K562 (cell line): ENCODE data around the gene WDR72. TPM values are rescaled to one million over a fixed set of nuclear protein-coding genes. Genes with fewer than 3 reads are reported as not detected.

Source experiments
- E2F1 ChIP-seq: sonication (generic); formaldehyde crosslinking; IDR thresholded peaks from 2 replicates; pipeline ENCODE4 v1.8.1; 2023; ENCODE audit warnings: mild to moderate bottlenecking, missing genetic modification reagents, moderate library complexity
- NR0B1 ChIP-seq: fragments of 450-650 bp; IDR thresholded peaks from one replicate; pipeline ENCODE4 v1.6.1; 2018; ENCODE audit warnings: mild to moderate bottlenecking, moderate library complexity; ENCODE audit not compliant: partially characterized antibody
- PATZ1 ChIP-seq: fragments of 250-450 bp; sonication (Bioruptor Pico); IDR thresholded peaks from 2 replicates; pipeline ENCODE4 v1.5.0; 2020; ENCODE audit warnings: mild to moderate bottlenecking, borderline replicate concordance
- RNF2 ChIP-seq: sonication (generic); IDR thresholded peaks from 2 replicates; pipeline ENCODE4 v1.6.1; 2016
- SRSF7 ChIP-seq: fragments of 200-400 bp; formaldehyde crosslinking; optimal IDR thresholded peaks from 2 replicates; pipeline ENCODE3; 2017; ENCODE audit warnings: mild to moderate bottlenecking, low read depth, low read length
- STAT5B ChIP-seq: fragments of 250-450 bp; sonication (Bioruptor Pico); IDR thresholded peaks from 2 replicates; pipeline ENCODE4 v1.8.0; 2021; ENCODE audit warnings: mild to moderate bottlenecking, inconsistent platforms
- ZNF639 ChIP-seq, 2 experiments: fragments of 200-800 bp in 1 of 2; sonication (Bioruptor generic) in 1 of 2; sonication (generic) in 1 of 2; formaldehyde crosslinking in 1 of 2; IDR thresholded peaks in 1 of 2; conservative IDR thresholded peaks in 1 of 2; 2 replicates each; pipeline versions ENCODE4 v1.5.0 to v1.6.1; 2016 to 2020; ENCODE audit warnings: missing compliant biosample characterization in 1 of 2, missing genetic modification characterization in 1 of 2, missing genetic modification reagents in 1 of 2
- polyA plus RNA-seq, 8 experiments: library from polyadenylated mRNA; depleted of rRNA in 4 of 8; stranded (reverse) in 5 of 8; unstranded in 3 of 8; fragments of >200 nt; fragmentation: Nextera tagmentation in 2 of 8; fragmentation: Illumina TruSeq in 1 of 8; extraction: Ambion mirVana in 2 of 8; extraction: Trizol in 1 of 8; gene quantifications; 2 replicates each; pipeline versions ENCODE4 v1.2.1 to v1.2.3, GENCODE V29; 2011 to 2014; ENCODE audit warnings: inconsistent platforms in 1 of 8, missing spikeins in 1 of 8
- total RNA-seq, 7 experiments: library from RNA; depleted of rRNA in 6 of 7; stranded (reverse); fragments of >200 nt in 6 of 7; fragmentation: Illumina TruSeq in 2 of 7; extraction: Trizol in 2 of 7; gene quantifications; 2 replicates each; pipeline versions ENCODE4 v1.2.1 to v1.2.3, GENCODE V29; 2011 to 2021; ENCODE audit warnings: low replicate concordance in 1 of 7

WDR72 gene
- total and polyA plus RNA-seq, 9 of the 15 experiments (the other 6 are each of a cell fraction or from before 2014, with no cell fraction given): 0.01 TPM; not detected in 8

DNA sequence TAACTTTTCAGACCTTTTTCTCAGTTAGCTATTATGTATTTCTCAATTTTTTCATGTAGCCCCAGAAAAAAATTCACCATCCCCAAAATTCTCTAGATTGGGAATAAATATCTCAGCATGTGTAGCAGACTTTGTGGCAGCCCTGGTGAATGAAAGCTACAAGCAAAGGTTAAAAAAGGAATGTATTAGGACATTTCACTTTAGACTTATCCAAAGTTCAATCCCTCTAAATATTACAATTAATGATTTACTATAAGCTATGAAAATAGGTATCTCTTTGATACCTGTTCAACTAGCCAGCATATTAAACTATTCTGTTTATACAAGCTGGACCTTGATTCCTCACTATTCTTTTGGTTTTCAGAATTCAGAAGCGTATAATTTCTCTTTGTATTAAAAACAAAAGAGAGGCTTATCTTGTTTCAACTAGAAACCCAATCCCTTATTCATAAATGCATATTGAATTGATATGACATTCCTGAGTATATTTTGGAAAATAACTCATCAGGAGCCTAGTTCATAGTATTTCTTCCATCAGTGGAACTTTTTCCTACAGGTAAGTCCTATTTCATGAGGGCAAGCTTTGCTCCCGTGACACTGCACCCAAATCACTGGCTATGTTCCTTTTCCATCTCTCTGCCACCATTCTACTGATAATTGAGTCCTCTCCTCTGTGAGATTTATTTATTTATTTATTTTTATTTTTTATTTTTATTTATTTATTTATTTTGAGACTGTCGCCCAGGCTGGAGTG, 38.0 kb downstream of the WDR72 start (continued):
- no peak for TF ChIP-seq PATZ1 (CRISPR knock-in tag)
- no peak for TF ChIP-seq ZNF639 (CRISPR knock-in tag; conservative IDR thresholded peaks at IDR 0.05 in 1 of 2, IDR thresholded peaks at IDR 0.05 in 1 of 2)
- no peak for TF ChIP-seq E2F1 (CRISPR knock-in tag)
- TF ChIP-seq RNF2: no peak
- TF ChIP-seq STAT5B (CRISPR knock-in tag): no peak
- no peak for TF ChIP-seq NR0B1
- TF ChIP-seq SRSF7: no peak
